Adrenal gland (tissue), 12 donors: ENCODE measurements around the gene SECISBP2. TPM values are rescaled to one million over a fixed set of nuclear protein-coding genes. Genes with fewer than 3 reads are reported as not detected.

Experiments
- DNase-seq, 7 donors: peaks; one replicate each; pipeline ENCODE4 v3.0.0-alpha.2; 2019 to 2020
- H3K27ac ChIP-seq, 5 donors: fragments of 200-600 bp; sonication (generic) in 4 of 5; 1 replicate in 3 of 5; 2 replicates in 2 of 5; pipeline versions ENCODE4 v1.5.1 to v1.8.0; 2016 to 2020; ENCODE audit warnings: mild to moderate bottlenecking in 1 of 5
- H3K27me3 ChIP-seq: fragments of 200-600 bp; 2 replicates; pipeline ENCODE4 v1.8.0; 2021
- H3K36me3 ChIP-seq, 2 donors: fragments of 200-600 bp; replicated peaks in 1 of 2; 1 replicate in 1 of 2; 2 replicates in 1 of 2; pipeline versions ENCODE4 v1.5.1 to v1.8.0; 2018 to 2022
- H3K4me1 ChIP-seq, 2 donors: fragments of 200-600 bp; replicated peaks in 1 of 2; 1 replicate in 1 of 2; 2 replicates in 1 of 2; pipeline versions ENCODE4 v1.5.1 to v1.8.0; 2018 to 2021
- H3K4me3 ChIP-seq, 4 donors: fragments of 200-600 bp; sonication (generic) in 3 of 4; one replicate each; pipeline ENCODE4 v1.5.1; 2016 to 2018
- H3K9me3 ChIP-seq, 3 donors: fragments of 200-600 bp; sonication (generic) in 1 of 3; replicated peaks in 1 of 3; 1 replicate in 2 of 3; 2 replicates in 1 of 3; pipeline versions ENCODE4 v1.5.1 to v1.8.0; 2016 to 2021
- POLR2A ChIP-seq, 2 donors: fragments of 450-650 bp; IDR thresholded peaks; one replicate each; pipeline ENCODE4 v1.6.1; 2017; ENCODE audit warnings: antibody characterized with exemption in 2 of 2, mild to moderate bottlenecking in 2 of 2, moderate library complexity in 1 of 2
- WGBS, 4 donors: extraction: QIAGEN DNeasy Blood & Tissue Kit in 2 of 4; methylation state at CpG; one replicate each; pipeline versions ENCODE4 v1.1.5 to v1.1.7; 2013 to 2017; 5-methylcytosine and 5-hydroxymethylcytosine counted together
- intact Hi-C, 2 donors: fragments of 100-400 bp; cut with DNase I; formaldehyde crosslinking; loops; one replicate each; pipeline versions ENCODE4 v1.14.1 to v1.15.0; 2022 to 2023
- polyA plus RNA-seq, 3 donors: library from polyadenylated mRNA; stranded (reverse); fragments of 200-250 nt in 2 of 3; fragments of 350-450 nt in 1 of 3; fragmentation: Illumina TruSeq in 1 of 3; extraction: RNeasy Lipid Tissue Mini Kit (QIAGEN cat#74804) in 1 of 3; gene quantifications; one replicate each; pipeline ENCODE4 v1.2.3, GENCODE V29; 2013 to 2014
- total RNA-seq, 9 donors: library from RNA; depleted of rRNA in 4 of 9; stranded (reverse); fragments of >200 nt in 4 of 9; fragments of 120-200 nt in 1 of 9; fragmentation: NEBNext Ultra II Directional in 1 of 9; extraction: Animal tissue kit (Norgen Biotek cat#: 25700) in 1 of 9; gene quantifications; one replicate each; pipeline versions ENCODE4 v1.1.0 to v1.2.4, GENCODE V29; 2013 to 2023
- TF ChIP-seq, protein P1 (sequence below), 6 experiments: fragments of 450-650 bp in 4 of 6; fragments of 200-600 bp in 2 of 6; sonication (generic) in 1 of 6; IDR thresholded peaks; 1 replicate in 5 of 6; 2 replicates in 1 of 6; pipeline versions ENCODE4 v1.5.1 to v1.8.0; 2016 to 2021; ENCODE audit warnings: antibody characterized with exemption in 6 of 6, mild to moderate bottlenecking in 2 of 6, moderate library complexity in 1 of 6
- donor health status: healthy with polysubstance abuse.
- donor health status: Bipolar disorder and iron deficiency.
- donor health status: DM: yes; HTN: yes; CAD: no.
- donor health status: DM: no; HTN: no; CAD: no.
- donor health status: DM: no; HTN: no; CAD: no.
- donor health status: DM: yes; HTN: yes; CAD: no.

Gene SECISBP2
- total and polyA plus RNA-seq, 12 donors: 31.7 to 76.1 (median 46.8) TPM

DNA sequence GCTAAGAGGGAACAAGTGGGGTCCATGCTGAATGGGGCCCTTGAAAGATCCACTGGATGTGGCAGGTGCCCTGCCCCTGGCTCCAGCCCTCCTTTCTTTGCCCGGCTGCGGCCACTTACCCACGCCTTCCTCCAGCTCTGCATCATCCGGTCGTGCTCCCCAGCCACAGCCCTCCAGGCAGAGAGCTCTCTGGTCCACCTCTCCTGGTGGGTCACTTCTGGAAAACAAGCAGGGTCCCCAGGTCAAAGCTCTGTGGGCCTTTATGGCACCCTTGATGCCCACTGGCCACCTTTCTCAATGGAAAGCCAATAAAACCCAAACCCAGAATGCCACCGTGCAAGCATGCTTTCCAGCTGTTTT is 45.0 kb downstream of the SECISBP2 start:
- Histone ChIP-seq H3K27ac (no peak overlapping the region), H3K36me3 (peaks cover 0 to 39% of the 10 kb centered on the region in 2 donors), H3K4me3 (no peak overlapping the region), H3K9me3 (no peaks in the 10 kb centered on the region), H3K27me3 (no peaks in the 10 kb centered on the region), H3K4me1 (no peaks in the 10 kb centered on the region)
- 90 to 95% (median 93%) methylated on average over 6 of the region's 6 CpGs for WGBS, 4 donors
- TF ChIP-seq POLR2A (IDR thresholded peaks at IDR 0.05): no peak
- TF ChIP-seq, protein P1, sequence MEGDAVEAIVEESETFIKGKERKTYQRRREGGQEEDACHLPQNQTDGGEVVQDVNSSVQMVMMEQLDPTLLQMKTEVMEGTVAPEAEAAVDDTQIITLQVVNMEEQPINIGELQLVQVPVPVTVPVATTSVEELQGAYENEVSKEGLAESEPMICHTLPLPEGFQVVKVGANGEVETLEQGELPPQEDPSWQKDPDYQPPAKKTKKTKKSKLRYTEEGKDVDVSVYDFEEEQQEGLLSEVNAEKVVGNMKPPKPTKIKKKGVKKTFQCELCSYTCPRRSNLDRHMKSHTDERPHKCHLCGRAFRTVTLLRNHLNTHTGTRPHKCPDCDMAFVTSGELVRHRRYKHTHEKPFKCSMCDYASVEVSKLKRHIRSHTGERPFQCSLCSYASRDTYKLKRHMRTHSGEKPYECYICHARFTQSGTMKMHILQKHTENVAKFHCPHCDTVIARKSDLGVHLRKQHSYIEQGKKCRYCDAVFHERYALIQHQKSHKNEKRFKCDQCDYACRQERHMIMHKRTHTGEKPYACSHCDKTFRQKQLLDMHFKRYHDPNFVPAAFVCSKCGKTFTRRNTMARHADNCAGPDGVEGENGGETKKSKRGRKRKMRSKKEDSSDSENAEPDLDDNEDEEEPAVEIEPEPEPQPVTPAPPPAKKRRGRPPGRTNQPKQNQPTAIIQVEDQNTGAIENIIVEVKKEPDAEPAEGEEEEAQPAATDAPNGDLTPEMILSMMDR (IDR thresholded peaks at IDR 0.05): no peak
- peak in 3 of 7 donors; percentile 7 to 49 (median 20) for DNase-seq
- intact Hi-C loops: no loop called here

DNA sequence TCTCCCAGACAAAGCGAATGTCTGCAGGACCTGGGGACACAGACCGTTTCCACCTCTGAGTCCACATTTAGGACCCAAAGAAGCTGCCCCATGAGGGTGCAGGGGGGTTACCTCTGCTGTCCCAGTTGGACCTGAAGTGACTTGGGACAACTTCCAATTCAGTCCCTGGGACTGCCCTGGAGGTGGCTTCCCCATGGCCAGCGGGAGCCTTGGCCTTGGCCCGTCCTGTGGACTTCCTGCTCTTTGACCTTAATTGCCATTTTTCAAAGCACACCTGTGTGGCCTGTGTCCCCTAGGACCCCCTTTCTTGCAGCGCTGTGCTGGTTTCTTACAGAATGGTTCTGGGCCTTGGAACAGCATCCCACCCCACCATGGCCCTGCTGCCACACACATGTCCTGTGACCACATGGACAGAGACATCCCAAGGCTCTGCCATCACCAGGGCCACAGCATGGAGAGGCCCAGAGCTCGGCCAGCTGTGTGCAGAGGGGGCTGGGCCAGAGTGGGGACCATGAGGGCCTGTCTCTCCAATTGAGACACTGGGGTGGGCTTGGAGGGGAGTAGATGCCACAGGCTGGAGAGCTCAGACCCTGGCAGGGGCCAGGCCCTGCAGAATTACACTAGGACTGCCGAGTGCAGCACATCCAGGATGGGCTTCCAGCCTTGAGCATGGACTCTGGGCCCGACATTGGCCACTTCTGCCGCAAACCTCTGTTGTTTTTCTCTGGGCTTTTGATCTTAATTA is 45.8 kb downstream of the SECISBP2 start:
- Histone ChIP-seq H3K4me3 (no peak overlapping the region), H3K9me3 (no peaks in the 10 kb centered on the region), H3K27me3 (no peaks in the 10 kb centered on the region), H3K4me1 (no peaks in the 10 kb centered on the region), H3K36me3 (peaks cover 0 to 31% of the 10 kb centered on the region in 2 donors), H3K27ac (no peak overlapping the region)
- intact Hi-C loops: no loop called here
- 78 to 97% (median 86%) methylated on average over 5 to 9 of the region's 9 CpGs for WGBS, 4 donors
- peak in 2 of 7 donors; percentile 12 to 18 for DNase-seq
- no peak for TF ChIP-seq POLR2A (IDR thresholded peaks at IDR 0.05)
- TF ChIP-seq, protein P1 (IDR thresholded peaks at IDR 0.05): no peak

DNA sequence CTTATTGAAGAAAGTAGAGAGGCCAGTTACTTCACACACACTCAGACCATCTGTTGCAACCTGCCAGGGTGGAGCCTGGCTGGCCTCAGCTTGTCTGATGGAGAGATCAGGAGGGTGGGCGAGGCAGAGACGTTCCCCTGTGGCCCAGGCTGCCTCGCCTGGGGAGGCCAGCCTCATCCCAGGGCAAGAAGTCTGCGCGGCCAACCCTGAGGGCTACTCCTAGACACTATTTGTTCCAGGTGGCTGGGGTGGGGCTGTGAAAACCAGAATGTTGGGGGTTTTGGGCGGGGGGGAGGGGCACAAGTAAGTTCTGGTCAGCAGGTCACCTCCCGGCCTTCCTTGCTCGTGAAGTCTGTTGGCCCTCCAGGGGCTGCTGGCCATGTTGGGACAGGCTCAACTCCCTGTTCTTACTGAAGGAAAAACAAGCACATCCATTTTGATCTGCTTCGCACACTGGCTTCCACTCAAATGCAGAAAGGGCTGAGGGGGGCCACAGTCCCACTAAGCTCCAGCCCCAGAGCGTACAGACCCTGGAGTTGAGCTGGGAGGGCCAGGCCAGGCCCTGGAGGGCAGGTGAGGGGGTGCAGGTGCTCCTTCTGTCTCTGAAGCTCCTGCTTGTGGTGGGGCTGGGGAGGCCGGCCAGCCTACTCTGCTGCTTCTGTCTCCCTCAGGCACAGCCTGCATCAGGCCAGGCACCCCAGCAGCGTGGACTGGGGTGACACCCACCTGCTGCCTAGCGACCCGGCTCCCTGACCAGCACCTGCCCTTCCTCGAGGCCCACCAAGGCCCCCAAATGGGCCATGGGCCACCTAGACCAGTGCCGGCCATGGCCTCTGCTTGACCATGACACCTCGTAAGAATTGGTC is 46.6 kb downstream of the SECISBP2 start:
- Histone ChIP-seq H3K4me1 (no peaks in the 10 kb centered on the region), H3K27ac (no peak overlapping the region), H3K9me3 (no peaks in the 10 kb centered on the region), H3K4me3 (no peak overlapping the region), H3K27me3 (no peaks in the 10 kb centered on the region), H3K36me3 (peaks cover 0 to 25% of the 10 kb centered on the region in 2 donors)
- DNase-seq: peak in 3 of 7 donors; percentile 7 to 18 (median 13)
- TF ChIP-seq, protein P1 (IDR thresholded peaks at IDR 0.05): no peak
- no peak for TF ChIP-seq POLR2A (IDR thresholded peaks at IDR 0.05)
- 92 to 96% (median 94%) methylated on average over 11 to 17 of the region's 17 CpGs for WGBS, 4 donors
- intact Hi-C loops: no loop called here

DNA sequence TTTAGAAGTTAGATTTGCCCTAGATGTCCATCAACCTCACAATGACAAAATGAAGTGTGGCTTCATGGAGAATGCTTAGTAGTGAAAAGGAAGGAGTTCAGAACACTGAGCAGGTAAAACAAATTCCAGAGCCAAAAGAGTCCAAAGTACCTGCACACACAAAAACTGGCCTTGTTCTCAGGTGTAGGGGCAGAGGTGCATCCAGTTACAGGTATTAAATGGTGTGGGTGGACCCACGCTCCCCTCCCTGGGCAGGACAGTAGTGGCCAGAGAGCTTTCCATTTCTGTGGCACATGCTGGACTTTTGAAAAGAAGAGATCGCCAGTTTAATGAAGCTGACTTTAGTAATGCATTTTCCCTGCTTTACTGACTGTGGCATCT is 47.2 kb downstream of the SECISBP2 start:
- Histone ChIP-seq H3K36me3 (peaks cover 0 to 23% of the 10 kb centered on the region in 2 donors), H3K4me3 (no peak overlapping the region), H3K27me3 (no peaks in the 10 kb centered on the region), H3K27ac (no peak overlapping the region), H3K4me1 (no peaks in the 10 kb centered on the region), H3K9me3 (no peaks in the 10 kb centered on the region)
- peak in 1 of 7 donors; percentile 0 for DNase-seq
- 88 to 100% (median 96%) methylated on average over 1 to 2 of the region's 2 CpGs for WGBS, 4 donors
- TF ChIP-seq, protein P1 (IDR thresholded peaks at IDR 0.05): no peak
- TF ChIP-seq POLR2A (IDR thresholded peaks at IDR 0.05): no peak
- intact Hi-C loops: no loop called here
